ENCODE data around the gene ARMC3. TPM values are rescaled to one million over a fixed set of nuclear protein-coding genes. Genes with fewer than 3 reads are reported as not detected.

Gene ARMC3
- total RNA-seq, 1 experiment from 2014 or later: 0.61 TPM

DNA sequence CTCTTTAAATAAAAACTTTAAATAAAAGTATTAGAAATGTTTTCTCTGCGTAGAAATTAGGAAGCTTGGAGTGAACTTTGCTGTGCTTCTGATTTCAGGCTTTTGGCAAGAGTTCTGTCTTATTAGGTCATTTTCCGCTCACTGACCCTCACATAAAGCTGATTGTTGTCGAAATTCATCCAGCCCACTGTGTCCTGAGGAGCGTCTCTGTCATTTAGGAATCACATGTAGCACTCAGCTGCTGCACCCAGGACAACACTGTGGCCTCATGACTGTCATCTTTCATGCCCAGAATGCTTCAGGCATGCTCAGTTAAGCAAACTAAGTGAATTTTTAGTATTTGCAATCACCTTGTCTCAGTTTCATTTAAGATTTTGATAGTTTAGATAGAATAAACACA lies 109.7 kb downstream of the ARMC3 start:
- H3K27ac Mint-ChIP-seq (ENCODE audit: unreplicated experiment): no peak overlapping the region
- no peak for DNase-seq
- no peaks in the 10 kb centered on the region for H3K4me1 Mint-ChIP-seq (ENCODE audit: low read depth, unreplicated experiment)
- ChIA-PET CTCF (interaction anchor here (1.0 kb wide), 1 partner anchor 34 kb away, joined by 3 read pairs; no protein-coding TSS in a partner anchor), POLR2A (no interaction called here)
- Histone ChIP-seq H3K4me3 (ENCODE audit: low read depth, low read length) (no peak overlapping the region), H3K9me3 (no peaks in the 10 kb centered on the region), H3K36me3 (ENCODE audit: control insufficient read depth, insufficient read depth, low read length) (no peaks in the 10 kb centered on the region), H3K27me3 (replicated peaks; ENCODE audit: control insufficient read depth, insufficient read depth, low read length) (no peaks in the 10 kb centered on the region), H3K4me1 (no peaks in the 10 kb centered on the region)
- no peaks in the 10 kb centered on the region for H3K36me3 Mint-ChIP-seq (ENCODE audit: insufficient read depth, unreplicated experiment)
- TF ChIP-seq, protein P1, sequence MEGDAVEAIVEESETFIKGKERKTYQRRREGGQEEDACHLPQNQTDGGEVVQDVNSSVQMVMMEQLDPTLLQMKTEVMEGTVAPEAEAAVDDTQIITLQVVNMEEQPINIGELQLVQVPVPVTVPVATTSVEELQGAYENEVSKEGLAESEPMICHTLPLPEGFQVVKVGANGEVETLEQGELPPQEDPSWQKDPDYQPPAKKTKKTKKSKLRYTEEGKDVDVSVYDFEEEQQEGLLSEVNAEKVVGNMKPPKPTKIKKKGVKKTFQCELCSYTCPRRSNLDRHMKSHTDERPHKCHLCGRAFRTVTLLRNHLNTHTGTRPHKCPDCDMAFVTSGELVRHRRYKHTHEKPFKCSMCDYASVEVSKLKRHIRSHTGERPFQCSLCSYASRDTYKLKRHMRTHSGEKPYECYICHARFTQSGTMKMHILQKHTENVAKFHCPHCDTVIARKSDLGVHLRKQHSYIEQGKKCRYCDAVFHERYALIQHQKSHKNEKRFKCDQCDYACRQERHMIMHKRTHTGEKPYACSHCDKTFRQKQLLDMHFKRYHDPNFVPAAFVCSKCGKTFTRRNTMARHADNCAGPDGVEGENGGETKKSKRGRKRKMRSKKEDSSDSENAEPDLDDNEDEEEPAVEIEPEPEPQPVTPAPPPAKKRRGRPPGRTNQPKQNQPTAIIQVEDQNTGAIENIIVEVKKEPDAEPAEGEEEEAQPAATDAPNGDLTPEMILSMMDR (IDR thresholded peaks at IDR 0.05; ENCODE audit: insufficient read depth in 1 of 2, low read depth in 1 of 2, low read length in 1 of 2, severe bottlenecking in 1 of 2, unreplicated experiment in 1 of 2): no peak
- no peaks in the 10 kb centered on the region for H3K9me3 Mint-ChIP-seq (ENCODE audit: unreplicated experiment)
- peaks cover 8% of the 10 kb centered on the region for H3K27me3 Mint-ChIP-seq (ENCODE audit: insufficient read depth, unreplicated experiment)
- no peak overlapping the region for H3K4me3 Mint-ChIP-seq (ENCODE audit: unreplicated experiment)
- intact Hi-C loops (cut with micrococcal nuclease; ENCODE audit: unreplicated experiment): no loop called here
- BruUV-seq (replicated peaks): no TSS peak

DNA sequence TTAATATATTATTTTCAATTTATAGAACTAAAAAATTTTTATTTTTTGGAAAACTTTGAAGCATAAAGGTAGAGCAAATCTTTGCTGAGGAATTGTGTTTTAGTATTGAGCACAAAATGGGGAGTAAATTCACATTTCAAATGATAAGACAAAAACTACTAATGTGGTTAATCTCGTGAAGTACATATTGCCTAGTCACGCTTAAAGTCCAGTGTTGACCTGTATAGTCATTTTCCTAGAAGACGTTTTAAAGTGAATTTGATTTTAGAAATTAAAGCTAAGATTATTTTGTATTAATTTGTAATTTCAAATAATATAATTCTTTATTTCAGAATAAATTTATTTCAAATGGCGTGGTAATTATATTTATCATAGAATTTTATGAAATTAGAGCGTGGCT lies 110.3 kb downstream of the ARMC3 start:
- Mint-ChIP-seq H3K9me3 (ENCODE audit: unreplicated experiment) (no peaks in the 10 kb centered on the region), H3K4me1 (ENCODE audit: low read depth, unreplicated experiment) (no peaks in the 10 kb centered on the region), H3K27ac (ENCODE audit: unreplicated experiment) (no peak overlapping the region), H3K4me3 (ENCODE audit: unreplicated experiment) (no peak overlapping the region), H3K36me3 (ENCODE audit: insufficient read depth, unreplicated experiment) (no peaks in the 10 kb centered on the region), H3K27me3 (ENCODE audit: insufficient read depth, unreplicated experiment) (peaks cover 7% of the 10 kb centered on the region)
- CTCF ChIA-PET: no interaction called here
- Histone ChIP-seq H3K4me1 (no peaks in the 10 kb centered on the region), H3K36me3 (ENCODE audit: control insufficient read depth, insufficient read depth, low read length) (no peaks in the 10 kb centered on the region), H3K27me3 (replicated peaks; ENCODE audit: control insufficient read depth, insufficient read depth, low read length) (no peaks in the 10 kb centered on the region), H3K4me3 (ENCODE audit: low read depth, low read length) (no peak overlapping the region), H3K9me3 (no peaks in the 10 kb centered on the region)
- intact Hi-C loops (cut with micrococcal nuclease; ENCODE audit: unreplicated experiment): no loop called here
- DNase-seq: no peak
- POLR2A ChIA-PET: no interaction called here
- no TSS peak for BruUV-seq (replicated peaks)
- TF ChIP-seq, protein P1 (IDR thresholded peaks at IDR 0.05; ENCODE audit: insufficient read depth in 1 of 2, low read depth in 1 of 2, low read length in 1 of 2, severe bottlenecking in 1 of 2, unreplicated experiment in 1 of 2): no peak

DNA sequence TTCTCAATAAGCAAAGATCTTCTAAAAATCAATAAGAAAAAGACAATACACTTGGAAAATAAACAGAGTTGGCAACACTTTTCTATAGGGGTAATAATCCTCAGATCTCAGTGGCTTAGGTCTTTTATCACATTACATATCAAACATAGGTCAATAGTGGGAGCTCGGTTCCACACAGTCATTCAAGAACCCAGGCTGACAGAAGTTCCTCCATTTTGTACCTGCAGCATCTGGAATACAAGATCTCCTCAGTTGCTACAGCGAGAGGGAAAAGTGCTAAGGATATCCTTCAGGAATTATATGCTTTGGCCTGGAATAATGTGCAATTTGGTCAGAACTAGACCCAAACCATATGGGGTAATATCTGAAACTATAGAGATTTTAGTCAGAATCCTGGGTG lies 112.1 kb downstream of the ARMC3 start:
- DNase-seq: no peak
- no peaks in the 10 kb centered on the region for H3K9me3 Mint-ChIP-seq (ENCODE audit: unreplicated experiment)
- Histone ChIP-seq H3K27me3 (replicated peaks; ENCODE audit: control insufficient read depth, insufficient read depth, low read length) (no peaks in the 10 kb centered on the region), H3K36me3 (ENCODE audit: control insufficient read depth, insufficient read depth, low read length) (no peaks in the 10 kb centered on the region), H3K9me3 (no peaks in the 10 kb centered on the region), H3K4me3 (ENCODE audit: low read depth, low read length) (no peak overlapping the region), H3K4me1 (no peaks in the 10 kb centered on the region)
- no TSS peak for BruUV-seq (replicated peaks)
- ChIA-PET POLR2A (no interaction called here), CTCF (interaction anchor here (0.6 kb wide), 1 partner anchor 1290 kb away, joined by 3 read pairs; no protein-coding TSS in a partner anchor)
- no peak overlapping the region for H3K4me3 Mint-ChIP-seq (ENCODE audit: unreplicated experiment)
- TF ChIP-seq, protein P1 (IDR thresholded peaks at IDR 0.05; ENCODE audit: insufficient read depth in 1 of 2, low read depth in 1 of 2, low read length in 1 of 2, severe bottlenecking in 1 of 2, unreplicated experiment in 1 of 2): no peak
- intact Hi-C loops (cut with micrococcal nuclease; ENCODE audit: unreplicated experiment): no loop called here
- H3K27ac Mint-ChIP-seq (ENCODE audit: unreplicated experiment): no peak overlapping the region
- H3K27me3 Mint-ChIP-seq (ENCODE audit: insufficient read depth, unreplicated experiment): peaks cover 4% of the 10 kb centered on the region
- H3K36me3 Mint-ChIP-seq (ENCODE audit: insufficient read depth, unreplicated experiment): no peaks in the 10 kb centered on the region
- no peaks in the 10 kb centered on the region for H3K4me1 Mint-ChIP-seq (ENCODE audit: low read depth, unreplicated experiment)
